Skin epidermis (tissue), 12 donors: ENCODE data around the gene MYOM1.
A peak's percentile ranks its signal among the peaks of the same experiment; 100 is the strongest.

Experiments used
- H3K27ac ChIP-seq, 21 experiments: fragments of 200-600 bp; sonication (generic) in 11 of 21; one replicate each; pipeline ENCODE4 v1.5.0; 2020; ENCODE audit warnings: mild to moderate bottlenecking in 3 of 21, inconsistent platforms in 2 of 21, moderate library complexity in 2 of 21
- H3K4me3 ChIP-seq, 7 experiments: fragments of 200-600 bp; sonication (generic) in 2 of 7; one replicate each; pipeline ENCODE4 v1.5.0; 2020; ENCODE audit warnings: inconsistent platforms in 2 of 7, mild to moderate bottlenecking in 2 of 7, moderate library complexity in 1 of 7

The MYOM1 gene

GRCh38 chr18:3194947-3195612 is 24.7 kb downstream of the MYOM1 start:
- Histone ChIP-seq H3K27ac (no peak overlapping the region), H3K4me3 (no peak overlapping the region)

GRCh38 chr18:3193331-3193730 is 26.4 kb downstream of the MYOM1 start:
- Histone ChIP-seq H3K4me3 (no peak overlapping the region), H3K27ac (no peak overlapping the region)

GRCh38 chr18:3192752-3193151 is 27.0 kb downstream of the MYOM1 start:
- Histone ChIP-seq H3K4me3 (no peak overlapping the region), H3K27ac (no peak overlapping the region)

GRCh38 chr18:3192286-3192685 is 27.5 kb downstream of the MYOM1 start:
- H3K27ac ChIP-seq = no peak overlapping the region
- no peak overlapping the region for H3K4me3 ChIP-seq

GRCh38 chr18:3190610-3191009 is 29.2 kb downstream of the MYOM1 start:
- no peak overlapping the region for H3K27ac ChIP-seq
- no peak overlapping the region for H3K4me3 ChIP-seq

GRCh38 chr18:3189884-3190283 is 29.9 kb downstream of the MYOM1 start:
- Histone ChIP-seq H3K27ac (no peak overlapping the region), H3K4me3 (no peak overlapping the region)

- no peak overlapping the region for H3K4me3 ChIP-seq
These were observed 32.8 kb downstream of the MYOM1 start for GRCh38 chr18:3186678-3187658.

GRCh38 chr18:3184275-3184963 is 35.3 kb downstream of the MYOM1 start:
- Histone ChIP-seq H3K4me3 (no peak overlapping the region), H3K27ac (no peak overlapping the region)

More at GRCh38 chr18:3186678-3187658, 32.8 kb downstream of the MYOM1 start:
- H3K27ac ChIP-seq = no peak overlapping the region

GRCh38 chr18:3183103-3183717 is 36.6 kb downstream of the MYOM1 start:
- H3K27ac ChIP-seq = no peak overlapping the region
- H3K4me3 ChIP-seq = no peak overlapping the region

GRCh38 chr18:3180325-3180724 is 39.4 kb downstream of the MYOM1 start:
- Histone ChIP-seq H3K27ac (peak overlapping the region in 1 of 21 experiments; percentile 42), H3K4me3 (no peak overlapping the region)

GRCh38 chr18:3179430-3180089 is 40.2 kb downstream of the MYOM1 start:
- Histone ChIP-seq H3K27ac (peak overlapping the region in 2 of 21 experiments; percentile 21 to 69), H3K4me3 (no peak overlapping the region)

GRCh38 chr18:3177902-3178687 is 41.7 kb downstream of the MYOM1 start:
- Histone ChIP-seq H3K27ac (peak overlapping the region in 9 of 21 experiments; percentile 18 to 75 (median 41)), H3K4me3 (no peak overlapping the region)

GRCh38 chr18:3175195-3175758 is 44.5 kb downstream of the MYOM1 start:
- Histone ChIP-seq H3K4me3 (no peak overlapping the region), H3K27ac (no peak overlapping the region)

- Histone ChIP-seq H3K4me3 (no peak overlapping the region), H3K27ac (no peak overlapping the region)
These were observed 47.7 kb downstream of the MYOM1 start for GRCh38 chr18:3172097-3172496.

- H3K27ac ChIP-seq = no peak overlapping the region
These were observed 48.1 kb downstream of the MYOM1 start for GRCh38 chr18:3171631-3172030.

GRCh38 chr18:3170441-3171161 is 49.2 kb downstream of the MYOM1 start:
- Histone ChIP-seq H3K4me3 (no peak overlapping the region), H3K27ac (no peak overlapping the region)

More at GRCh38 chr18:3171631-3172030, 48.1 kb downstream of the MYOM1 start:
- H3K4me3 ChIP-seq = no peak overlapping the region

GRCh38 chr18:3164381-3164780 is 55.4 kb downstream of the MYOM1 start:
- no peak overlapping the region for H3K27ac ChIP-seq
- H3K4me3 ChIP-seq = no peak overlapping the region

GRCh38 chr18:3163968-3164367 is 55.8 kb downstream of the MYOM1 start:
- H3K27ac ChIP-seq = no peak overlapping the region
- H3K4me3 ChIP-seq = no peak overlapping the region
